Neural progenitor cell (in vitro differentiated cells): Measurements from ENCODE around the gene MTIF2. TPM values are rescaled to one million over a fixed set of nuclear protein-coding genes. Genes with fewer than 3 reads are reported as not detected.

Experiments
- DNase-seq: peaks from one replicate; pipeline ENCODE4 v3.0.0-alpha.2; 2016; ENCODE audit warnings: low spot score
- H2AFZ ChIP-seq: fragments of 200-600 bp; sonication (generic); replicated peaks from 2 replicates; pipeline ENCODE4 v1.6.1; 2016; ENCODE audit warnings: antibody characterized with exemption
- H3F3A ChIP-seq: fragments of 200-600 bp; sonication (generic); 2 replicates; pipeline ENCODE4 v1.6.1; 2016; ENCODE audit warnings: antibody characterized with exemption, low read depth
- H3K27ac ChIP-seq: fragments of 200-600 bp; sonication (generic); 2 replicates; pipeline ENCODE4 v1.5.1; 2016; ENCODE audit warnings: mild to moderate bottlenecking
- H3K27me3 ChIP-seq: fragments of 200-600 bp; sonication (generic); 2 replicates; pipeline ENCODE4 v1.6.1; 2016; ENCODE audit warnings: mild to moderate bottlenecking, moderate library complexity
- H3K36me3 ChIP-seq: fragments of 200-600 bp; sonication (generic); 2 replicates; pipeline ENCODE4 v1.5.1; 2016
- H3K4me1 ChIP-seq: fragments of 200-600 bp; sonication (generic); 2 replicates; pipeline ENCODE4 v1.6.1; 2016; ENCODE audit warnings: mixed run types
- H3K4me2 ChIP-seq: fragments of 200-600 bp; sonication (generic); 2 replicates; pipeline ENCODE4 v1.6.1; 2016
- H3K4me3 ChIP-seq: fragments of 200-600 bp; sonication (generic); 2 replicates; pipeline ENCODE4 v1.5.1; 2016
- H3K79me2 ChIP-seq: fragments of 200-600 bp; sonication (generic); 2 replicates; pipeline ENCODE4 v1.6.1; 2016; ENCODE audit warnings: low read depth
- H3K9ac ChIP-seq: fragments of 200-600 bp; sonication (generic); 2 replicates; pipeline ENCODE4 v1.6.1; 2016
- H3K9me3 ChIP-seq: fragments of 200-600 bp; sonication (generic); 2 replicates; pipeline ENCODE4 v1.5.1; 2016; ENCODE audit warnings: low read depth
- H4K20me1 ChIP-seq: fragments of 200-600 bp; sonication (generic); 2 replicates; pipeline ENCODE4 v1.6.1; 2016; ENCODE audit warnings: low read depth
- H3K27ac Mint-ChIP-seq: 3 replicates; pipeline ENCODE4 v1.8.0; 2021; ENCODE audit warnings: mixed read lengths
- H3K27me3 Mint-ChIP-seq: 2 replicates; pipeline ENCODE4 v1.8.0; 2022; ENCODE audit warnings: low read depth, mild to moderate bottlenecking, inconsistent platforms, moderate library complexity, mixed read lengths; ENCODE audit not compliant: insufficient read depth
- H3K36me3 Mint-ChIP-seq: 3 replicates; pipeline ENCODE4 v1.8.0; 2021; ENCODE audit warnings: mixed read lengths
- H3K4me1 Mint-ChIP-seq: 3 replicates; pipeline ENCODE4 v1.8.0; 2021; ENCODE audit warnings: mixed read lengths
- H3K4me3 Mint-ChIP-seq: 3 replicates; pipeline ENCODE4 v1.8.0; 2021; ENCODE audit warnings: mild to moderate bottlenecking, moderate library complexity, mixed read lengths
- H3K9me3 Mint-ChIP-seq: 3 replicates; pipeline ENCODE4 v1.8.0; 2020; ENCODE audit warnings: mixed read lengths
- CTCF ChIP-seq: fragments of 200-600 bp; sonication (generic); IDR thresholded peaks from 2 replicates; pipeline ENCODE4 v1.5.1; 2017; ENCODE audit warnings: antibody characterized with exemption, mild to moderate bottlenecking
- EZH2 ChIP-seq: fragments of 200-600 bp; sonication (generic); IDR thresholded peaks from 2 replicates; pipeline ENCODE4 v1.6.1; 2017; ENCODE audit warnings: antibody characterized with exemption, mild to moderate bottlenecking, moderate library complexity
- EZH2phosphoT487 ChIP-seq: fragments of 200-600 bp; sonication (generic); IDR thresholded peaks from 2 replicates; pipeline ENCODE4 v1.6.1; 2017; ENCODE audit warnings: antibody characterized with exemption
- total RNA-seq: library from RNA; depleted of rRNA; stranded (reverse); fragments of >200 nt; gene quantifications from 2 replicates; pipeline ENCODE4 v1.2.3, GENCODE V29; 2015; ENCODE audit warnings: low replicate concordance

MTIF2 gene
- total RNA-seq, 1 donor from 2014 or later = 39.2 TPM

- Mint-ChIP-seq H3K9me3 (no peaks in the 10 kb centered on the region), H3K4me1 (peaks cover 34% of the 10 kb centered on the region), H3K4me3 (peak overlapping the region; percentile 99), H3K36me3 (peaks cover 22% of the 10 kb centered on the region), H3K27me3 (no peaks in the 10 kb centered on the region), H3K27ac (no peak overlapping the region)
- H3K9me3 ChIP-seq = no peaks in the 10 kb centered on the region
- H3K4me2 ChIP-seq = peak overlapping the region; percentile 91
- peaks cover 12% of the 10 kb centered on the region for H3K4me1 ChIP-seq
- DNase-seq = no peak
- H2AFZ ChIP-seq = no peak overlapping the region
- H3K27me3 ChIP-seq = no peaks in the 10 kb centered on the region
- TF ChIP-seq EZH2phosphoT487 (no peak), EZH2 (no peak), CTCF (no peak)
- H4K20me1 ChIP-seq = peaks cover 39% of the 10 kb centered on the region
- H3K9ac ChIP-seq = peak overlapping the region; percentile 92
- no peak overlapping the region for H3K27ac ChIP-seq
- H3K36me3 ChIP-seq = peaks cover 25% of the 10 kb centered on the region
- H3K79me2 ChIP-seq = peaks cover 55% of the 10 kb centered on the region
- peak overlapping the region; percentile 88 for H3K4me3 ChIP-seq
- peaks cover 54% of the 10 kb centered on the region for H3F3A ChIP-seq
Observed at GRCh38 chr2:55233658-55233940, 35.4 kb downstream of the MTIF2 start.

DNA sequence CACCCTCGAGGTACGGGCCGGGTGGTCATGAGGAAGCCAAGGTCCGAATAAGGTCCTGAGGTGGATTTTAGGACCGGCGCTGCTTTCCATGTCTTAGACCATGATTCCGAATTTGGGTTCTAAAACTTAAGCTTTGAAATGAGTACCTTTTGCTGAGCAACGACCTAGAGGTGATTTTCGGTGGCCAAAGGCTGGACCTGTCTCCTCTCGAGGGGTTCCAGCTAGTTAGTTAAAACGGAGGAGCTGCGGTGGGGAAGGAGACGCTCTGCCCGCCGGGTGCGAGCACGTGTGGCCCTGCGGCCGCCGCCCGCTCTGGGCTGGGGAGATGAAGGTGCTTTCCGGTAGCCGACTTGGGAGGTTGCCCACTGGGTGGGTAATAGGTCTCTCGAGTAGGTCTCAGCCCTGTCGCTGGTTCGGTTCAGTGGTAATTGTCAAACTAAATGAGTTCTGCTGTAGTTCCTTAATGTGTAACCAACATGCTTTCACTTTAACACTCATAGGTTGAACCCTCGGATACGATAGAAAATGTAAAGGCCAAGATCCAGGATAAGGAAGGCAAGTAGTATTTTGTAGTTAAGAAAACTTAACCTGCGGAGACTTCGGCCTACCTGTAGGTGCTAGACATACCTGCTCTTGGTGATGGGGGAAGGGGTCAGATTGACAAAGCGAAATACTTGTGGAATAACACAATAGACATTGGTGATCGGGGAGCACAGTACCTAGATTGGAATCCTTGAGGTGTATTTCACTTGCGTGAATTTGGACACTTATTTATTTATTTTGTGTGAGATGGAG is 36.0 kb downstream of the MTIF2 start:
- Histone ChIP-seq H2AFZ (peak overlapping the region; percentile 100), H3K9me3 (no peaks in the 10 kb centered on the region)
- peak overlapping the region; percentile 99 for H3K27ac Mint-ChIP-seq

DNA sequence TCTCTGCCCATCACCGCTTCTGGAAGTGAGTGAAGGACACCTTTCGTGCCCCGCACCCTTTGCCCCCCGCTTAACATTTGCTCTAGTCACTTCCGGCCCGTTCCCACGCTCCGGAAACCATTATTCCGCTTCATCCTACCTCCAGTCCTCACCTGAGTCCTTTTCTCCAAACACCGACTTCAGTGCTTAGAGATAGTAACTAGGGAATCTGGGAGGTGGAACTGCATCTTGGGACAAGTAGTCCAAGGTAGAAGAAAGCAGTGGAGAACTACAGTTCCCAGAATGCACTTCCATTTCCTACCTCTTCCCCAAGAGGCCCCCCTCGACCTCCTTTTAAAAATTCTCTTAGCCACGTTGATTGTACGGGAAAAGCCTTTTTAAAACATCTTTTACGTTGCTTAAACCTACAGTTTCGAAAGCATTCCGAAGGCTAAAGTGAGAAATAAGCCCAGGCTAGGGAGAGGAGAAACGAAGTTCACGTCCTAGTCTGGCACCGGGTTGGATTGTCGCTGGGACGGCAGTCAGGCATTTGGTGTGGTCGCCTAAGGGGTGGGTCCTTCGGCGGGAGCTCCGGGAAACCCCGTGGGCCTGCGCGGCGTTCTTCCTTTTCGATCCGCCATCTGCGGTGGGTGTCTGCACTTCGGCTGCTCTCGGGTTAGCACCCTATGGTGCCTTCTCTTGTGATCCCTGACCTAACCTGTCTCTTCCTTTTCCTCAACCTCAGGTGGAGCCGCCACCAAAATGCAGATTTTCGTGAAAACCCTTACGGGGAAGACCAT is 36.8 kb downstream of the MTIF2 start, which contains the start of the genes CLHC1 and RPS27A:
Gene CLHC1, minus strand, starts transcription at position 210 of the 779 bp plus-strand sequence. CDS start 9,882 bp downstream, outside the sequence.
Gene RPS27A, plus strand, starts transcription at position 605 of the 779 bp plus-strand sequence. Its CDS starts 137 bp downstream, at position 742.
- peaks cover 31% of the 10 kb centered on the region for H3K36me3 Mint-ChIP-seq

More for the DNA sequence above, 36.0 kb downstream of the MTIF2 start:
- H3K27me3 Mint-ChIP-seq = no peaks in the 10 kb centered on the region
- H3K4me3 ChIP-seq = peak overlapping the region; percentile 88
- H3K4me1 ChIP-seq = peaks cover 12% of the 10 kb centered on the region
- DNase-seq = peak; percentile 34
- H3K4me2 ChIP-seq = peak overlapping the region; percentile 91
- peak overlapping the region; percentile 92 for H3K9ac ChIP-seq
- H3K4me1 Mint-ChIP-seq = peaks cover 38% of the 10 kb centered on the region
- no peak for TF ChIP-seq CTCF
- peak; percentile 25 for TF ChIP-seq EZH2
- H3K27me3 ChIP-seq = no peaks in the 10 kb centered on the region
- H3K36me3 Mint-ChIP-seq = peaks cover 27% of the 10 kb centered on the region
- no peaks in the 10 kb centered on the region for H3K9me3 Mint-ChIP-seq
- H3K36me3 ChIP-seq = peaks cover 25% of the 10 kb centered on the region
- peaks cover 60% of the 10 kb centered on the region for H3K79me2 ChIP-seq
- H3K4me3 Mint-ChIP-seq = peak overlapping the region; percentile 99
- peaks cover 39% of the 10 kb centered on the region for H4K20me1 ChIP-seq
- H3K27ac ChIP-seq = peak overlapping the region; percentile 15
- H3F3A ChIP-seq = peaks cover 52% of the 10 kb centered on the region

More for the DNA sequence above, 36.8 kb downstream of the MTIF2 start, which contains the start of the genes CLHC1 and RPS27A:
- Mint-ChIP-seq H3K9me3 (no peaks in the 10 kb centered on the region), H3K27ac (peak within 1 kb of the TSS; percentile 99), H3K4me3 (peak within 1 kb of the TSS; percentile 99), H3K4me1 (peaks cover 40% of the 10 kb centered on the region), H3K27me3 (no peaks in the 10 kb centered on the region)
- H3K9me3 ChIP-seq = no peaks in the 10 kb centered on the region
- peak within 1 kb of the TSS; percentile 100 for H2AFZ ChIP-seq
- H3K27me3 ChIP-seq = no peaks in the 10 kb centered on the region
- peaks cover 25% of the 10 kb centered on the region for H3K36me3 ChIP-seq
- peak within 1 kb of the TSS; percentile 92 for H3K9ac ChIP-seq
- peaks cover 39% of the 10 kb centered on the region for H4K20me1 ChIP-seq
- no peak for TF ChIP-seq EZH2
- TF ChIP-seq EZH2phosphoT487 = no peak
- TF ChIP-seq CTCF = no peak
- peaks cover 51% of the 10 kb centered on the region for H3F3A ChIP-seq
- H3K79me2 ChIP-seq = peaks cover 66% of the 10 kb centered on the region
- peaks cover 12% of the 10 kb centered on the region for H3K4me1 ChIP-seq
- H3K27ac ChIP-seq = peak within 1 kb of the TSS; percentile 91
- peak; percentile 95 for DNase-seq
- H3K4me2 ChIP-seq = peak within 1 kb of the TSS; percentile 91
- peak within 1 kb of the TSS; percentile 88 for H3K4me3 ChIP-seq
